PFSK-1 (cell line): ENCODE results near the gene RALGAPB.

Experiments
- FOXP2 ChIP-seq: optimal IDR thresholded peaks from 2 replicates; pipeline ENCODE3; 2011; ENCODE audit warnings: borderline replicate concordance, control low read depth, inconsistent platforms; ENCODE audit not compliant: insufficient read depth; ENCODE audit errors: extremely low read length, extremely low read depth
- POLR2AphosphoS5 ChIP-seq: IDR thresholded peaks from 2 replicates; pipeline ENCODE4 v1.6.1; 2012; ENCODE audit warnings: low read depth, mild to moderate bottlenecking, control low read depth, low read length, moderate library complexity
- REST ChIP-seq, 2 experiments: IDR thresholded peaks; 2 replicates each; pipeline versions ENCODE4 v1.6.1 to v1.8.0; 2011 to 2012; ENCODE audit warnings: low read depth in 2 of 2, low read length in 2 of 2, control low read depth in 1 of 2, inconsistent platforms in 1 of 2, mild to moderate bottlenecking in 1 of 2, moderate library complexity in 1 of 2; ENCODE audit not compliant: insufficient read depth in 1 of 2
- TAF1 ChIP-seq: IDR thresholded peaks from 2 replicates; pipeline ENCODE4 v1.6.1; 2012; ENCODE audit warnings: low read length, control low read depth, borderline replicate concordance; ENCODE audit not compliant: insufficient read depth

DNA sequence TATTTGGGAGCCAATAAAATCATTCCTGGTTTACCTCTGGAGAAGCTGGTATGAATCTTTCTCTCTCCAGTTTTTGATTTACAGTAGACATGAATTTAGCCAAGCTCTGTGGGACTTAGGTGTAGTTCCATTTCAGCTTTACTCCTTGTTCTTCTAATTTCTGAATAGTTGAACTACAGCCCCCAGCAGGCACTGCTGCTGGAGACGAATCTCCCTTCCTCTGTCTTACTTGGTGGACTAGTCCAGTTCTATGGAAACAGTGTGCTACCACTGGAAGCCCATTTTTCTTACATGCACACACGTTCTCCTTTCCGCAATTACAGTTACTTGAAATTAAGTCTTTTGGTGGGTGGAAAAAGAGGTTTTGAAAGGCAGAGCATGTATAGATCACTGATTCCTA lies 42.3 kb downstream of the RALGAPB start:
- TF ChIP-seq FOXP2 (no peak), POLR2AphosphoS5 (no peak), REST (IDR thresholded peaks at IDR 0.05; ENCODE audit: insufficient read depth in 1 of 2, low read depth in 2 of 2, low read length in 2 of 2) (no peak), TAF1 (no peak)
